Small intestine (tissue), 7 donors: ENCODE results near the gene ALG14. TPM values are rescaled to one million over a fixed set of nuclear protein-coding genes. Genes with fewer than 3 reads are reported as not detected.

Experiments used
- DNase-seq, 2 donors: peaks; one replicate each; pipeline versions ENCODE4 v3.0.0 to v3.0.0-alpha.2; 2013
- FAIRE-seq: peaks from 2 replicates; lab custom pipeline; 2012; peaks lifted over from hg19 to GRCh38; lab: Jason Lieb, UNC
- H3K27ac ChIP-seq, 3 donors: one replicate each; pipeline ENCODE4 v1.5.1; 2013; ENCODE audit warnings: low read length in 2 of 3, mild to moderate bottlenecking in 2 of 3, control low read depth in 1 of 3, inconsistent platforms in 1 of 3, low read depth in 1 of 3, moderate library complexity in 1 of 3
- H3K27me3 ChIP-seq, 3 donors: one replicate each; pipeline ENCODE4 v1.6.1; 2013; ENCODE audit warnings: low read length in 3 of 3, inconsistent platforms in 1 of 3; ENCODE audit not compliant: control insufficient read depth in 3 of 3, insufficient read depth in 3 of 3
- H3K36me3 ChIP-seq, 3 donors: one replicate each; pipeline ENCODE4 v1.6.1; 2013; ENCODE audit warnings: low read length in 3 of 3, inconsistent platforms in 1 of 3, low read depth in 1 of 3, mild to moderate bottlenecking in 1 of 3, moderate library complexity in 1 of 3; ENCODE audit not compliant: control insufficient read depth in 3 of 3, insufficient read depth in 2 of 3
- H3K4me1 ChIP-seq, 3 donors: one replicate each; pipeline ENCODE4 v1.6.1; 2013; ENCODE audit warnings: low read length in 2 of 3, inconsistent platforms in 1 of 3, low read depth in 1 of 3, mild to moderate bottlenecking in 1 of 3, moderate library complexity in 1 of 3; ENCODE audit not compliant: control insufficient read depth in 3 of 3, insufficient read depth in 2 of 3
- H3K4me3 ChIP-seq, 3 donors: one replicate each; pipeline ENCODE4 v1.5.1; 2013; ENCODE audit warnings: low read length in 3 of 3, control low read depth in 1 of 3, inconsistent platforms in 1 of 3, low read depth in 1 of 3, mild to moderate bottlenecking in 1 of 3, moderate library complexity in 1 of 3
- H3K9me3 ChIP-seq, 2 donors: one replicate each; pipeline ENCODE4 v1.6.1; 2013; ENCODE audit warnings: low read depth in 1 of 2, low read length in 1 of 2; ENCODE audit not compliant: control insufficient read depth in 2 of 2, insufficient read depth in 1 of 2
- WGBS, 3 donors: extraction: QIAGEN DNeasy Blood & Tissue Kit; methylation state at CpG; one replicate each; pipeline ENCODE4 v1.1.7; 2013; 5-methylcytosine and 5-hydroxymethylcytosine counted together
- polyA plus RNA-seq, 4 donors: library from polyadenylated mRNA; stranded (reverse) in 3 of 4; unstranded in 1 of 4; fragments of 200-250 nt in 3 of 4; fragments of 120-200 nt in 1 of 4; gene quantifications; one replicate each; pipeline versions ENCODE4 v1.2.1 to v1.2.3, GENCODE V29; 2013
- donor health status: healthy with polysubstance abuse.
- donor health status: control.
- donor health status: control.
- donor health status: Bipolar disorder and iron deficiency.
- donor health status: healthy.

The ALG14 gene
- polyA plus RNA-seq, 4 donors, result 1.1 to 8.3 (median 2.2) TPM

DNA sequence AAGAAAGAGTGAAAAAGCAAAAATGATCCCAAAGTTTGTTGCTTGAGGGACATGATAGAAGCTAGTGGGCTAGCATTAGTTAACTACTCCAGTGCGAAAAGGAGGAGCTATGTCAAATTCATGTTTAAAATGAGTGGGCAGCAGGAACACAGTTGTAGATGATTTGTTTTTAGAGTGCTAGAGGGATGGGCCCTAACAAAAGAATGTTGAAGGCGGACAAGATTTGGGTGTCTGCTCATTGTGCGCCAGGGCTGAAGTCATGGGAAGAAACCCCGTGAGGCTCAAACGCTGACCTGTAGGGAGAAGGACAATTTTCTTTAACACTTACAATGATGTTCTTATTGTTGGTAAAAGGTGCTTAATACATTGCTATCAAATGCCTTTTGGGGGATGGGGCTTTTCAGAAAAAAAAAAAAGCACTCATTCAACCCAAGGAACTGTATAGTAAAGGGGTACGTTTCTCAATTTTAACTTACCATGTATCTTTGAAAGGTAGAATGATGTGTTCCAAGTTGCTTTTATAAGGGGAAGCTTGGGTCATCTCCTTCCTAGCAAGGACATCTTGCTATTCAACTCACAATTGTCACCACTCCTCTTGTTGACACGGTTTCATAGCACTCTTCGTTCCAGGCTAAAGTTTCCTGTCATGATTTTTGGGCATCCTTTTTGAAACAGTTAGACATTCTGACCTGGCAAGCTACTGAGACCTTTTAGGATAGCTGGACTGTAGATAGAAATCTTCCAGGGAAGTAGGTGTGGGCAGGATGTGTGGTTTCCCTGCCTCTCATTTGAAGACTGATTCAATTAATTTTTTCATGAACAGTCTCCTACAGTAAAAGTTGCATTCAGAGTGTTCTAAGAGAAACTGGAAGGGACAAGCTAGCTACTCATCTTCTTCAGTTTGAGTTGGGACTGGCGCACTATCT is 92.8 kb downstream of the ALG14 start:
- H3K27me3 ChIP-seq, result no peaks in the 10 kb centered on the region
- peaks cover 0 to 8% (median 5%) of the 10 kb centered on the region in 3 donors for H3K4me1 ChIP-seq
- no peak overlapping the region for H3K4me3 ChIP-seq
- peak overlapping the region in 2 of 3 donors; percentile 21 to 33 for H3K27ac ChIP-seq
- WGBS, 3 donors, result 72 to 85% (median 77%) methylated on average over 9 of the region's 9 CpGs
- DNase-seq (no peak), FAIRE-seq (no peak)
- H3K36me3 ChIP-seq, result no peaks in the 10 kb centered on the region
- no peaks in the 10 kb centered on the region for H3K9me3 ChIP-seq

DNA sequence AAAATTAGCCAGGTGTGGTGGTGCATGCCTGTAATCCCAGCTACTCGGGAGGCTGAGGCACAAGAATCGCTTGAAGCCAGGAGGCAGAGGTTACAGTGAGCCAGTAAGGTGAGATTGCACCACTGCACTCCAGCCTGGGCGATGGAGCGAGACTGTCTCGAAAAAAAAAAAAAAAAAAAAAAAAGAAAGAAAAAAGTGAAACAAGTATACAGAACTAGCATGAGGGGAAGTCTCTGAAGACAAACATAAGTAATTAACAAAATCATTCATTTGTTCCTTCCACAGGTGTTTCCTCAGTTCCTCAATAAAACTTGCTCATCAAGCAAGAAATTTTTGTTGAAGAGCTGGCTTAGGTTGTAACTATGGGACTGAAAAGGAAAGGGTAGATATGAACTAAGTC is 93.6 kb downstream of the ALG14 start:
- FAIRE-seq, result no peak
- DNase-seq, result no peak
- no peaks in the 10 kb centered on the region for H3K27me3 ChIP-seq
- WGBS, 3 donors, result 86 to 95% (median 93%) methylated on average over 4 to 5 of the region's 5 CpGs
- H3K4me1 ChIP-seq, result peaks cover 0 to 8% (median 5%) of the 10 kb centered on the region in 3 donors
- H3K4me3 ChIP-seq, result no peak overlapping the region
- H3K36me3 ChIP-seq, result no peaks in the 10 kb centered on the region
- no peak overlapping the region for H3K27ac ChIP-seq
- H3K9me3 ChIP-seq, result no peaks in the 10 kb centered on the region

DNA sequence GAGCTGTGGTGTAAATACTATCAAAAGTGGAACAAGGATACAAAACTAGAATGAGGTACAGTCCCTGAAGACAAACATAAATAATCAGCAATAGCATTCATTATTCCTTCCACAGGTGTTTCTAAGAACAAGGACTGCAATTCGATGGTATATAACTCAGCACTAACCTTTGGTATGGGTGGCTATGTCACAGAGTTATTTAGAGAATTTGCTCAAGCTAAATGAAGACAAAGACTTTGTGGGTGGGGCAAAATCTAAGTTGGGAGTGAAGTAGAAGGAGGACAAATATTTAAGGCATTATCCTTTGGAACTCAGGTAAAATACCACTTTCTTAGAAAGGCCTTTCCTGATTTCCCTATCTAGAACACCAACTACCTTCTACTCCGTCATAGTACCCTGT is 94.3 kb downstream of the ALG14 start:
- WGBS, 3 donors, result 62 to 81% (median 70%) methylated on average over 2 of the region's 2 CpGs
- peaks cover 3 to 8% (median 5%) of the 10 kb centered on the region in 3 donors for H3K4me1 ChIP-seq
- no peak for FAIRE-seq
- H3K27ac ChIP-seq, result no peak overlapping the region
- H3K9me3 ChIP-seq, result no peaks in the 10 kb centered on the region
- no peaks in the 10 kb centered on the region for H3K27me3 ChIP-seq
- no peaks in the 10 kb centered on the region for H3K36me3 ChIP-seq
- no peak overlapping the region for H3K4me3 ChIP-seq
- DNase-seq, result peak in 1 of 2 donors; percentile 16

DNA sequence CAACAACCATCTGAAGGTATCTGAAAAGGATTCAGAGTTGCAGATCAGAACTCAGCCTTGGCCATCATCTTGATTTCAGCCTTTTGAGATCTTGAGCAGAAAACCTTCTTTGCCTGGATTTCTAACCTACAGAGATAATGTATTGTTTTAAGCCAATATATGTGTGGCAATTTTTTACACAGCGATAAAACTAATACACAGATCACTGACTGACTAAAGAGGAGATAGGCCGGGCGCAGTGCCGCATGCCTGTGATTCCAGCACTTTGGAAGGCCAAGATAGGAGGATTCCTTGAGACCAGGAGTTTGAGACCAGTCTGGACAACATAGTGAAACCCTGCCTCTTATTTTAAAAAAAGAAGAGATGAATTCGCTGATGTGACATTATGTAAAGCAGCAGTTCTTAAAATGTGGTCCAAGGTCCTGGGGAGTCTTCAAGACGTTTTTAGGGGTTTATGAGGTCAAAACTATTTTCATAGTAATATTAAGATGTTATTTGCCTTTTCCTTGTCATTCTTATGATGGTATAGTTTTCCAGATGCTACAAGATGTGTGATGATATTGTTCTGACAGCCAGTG is 95.7 kb downstream of the ALG14 start:
- Histone ChIP-seq H3K27me3 (no peaks in the 10 kb centered on the region), H3K4me1 (peaks cover 3 to 8% (median 5%) of the 10 kb centered on the region in 3 donors), H3K9me3 (no peaks in the 10 kb centered on the region), H3K27ac (no peak overlapping the region), H3K36me3 (no peaks in the 10 kb centered on the region), H3K4me3 (no peak overlapping the region)
- FAIRE-seq (no peak), DNase-seq (no peak)
- 89 to 93% (median 92%) methylated on average over 6 of the region's 6 CpGs for WGBS, 3 donors

DNA sequence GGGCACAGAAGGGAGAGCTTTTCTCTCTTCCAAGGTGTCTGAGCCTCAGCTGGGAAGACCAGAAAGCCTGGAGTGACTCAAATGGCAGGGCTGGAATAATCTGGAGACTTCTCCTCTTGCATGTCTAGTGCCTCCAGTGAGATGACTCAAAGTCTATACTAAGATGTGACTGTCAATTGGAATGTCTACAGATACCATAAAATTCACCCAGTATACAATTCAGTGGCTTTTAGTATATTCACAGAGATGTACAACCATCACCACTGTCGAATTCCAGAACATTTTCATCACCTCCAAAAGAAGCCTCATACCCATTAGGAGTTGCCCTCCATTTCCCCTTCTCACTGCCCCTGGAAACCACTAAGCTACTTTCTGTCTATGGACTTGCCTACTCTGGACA is 97.9 kb downstream of the ALG14 start:
- H3K4me3 ChIP-seq, result no peak overlapping the region
- WGBS, 3 donors, result 83 to 94% (median 92%) methylated on average over 1 of the region's 1 CpG
- FAIRE-seq (no peak), DNase-seq (no peak)
- no peaks in the 10 kb centered on the region for H3K36me3 ChIP-seq
- H3K27me3 ChIP-seq, result no peaks in the 10 kb centered on the region
- H3K9me3 ChIP-seq, result no peaks in the 10 kb centered on the region
- peaks cover 0 to 6% (median 0%) of the 10 kb centered on the region in 3 donors for H3K4me1 ChIP-seq
- no peak overlapping the region for H3K27ac ChIP-seq

DNA sequence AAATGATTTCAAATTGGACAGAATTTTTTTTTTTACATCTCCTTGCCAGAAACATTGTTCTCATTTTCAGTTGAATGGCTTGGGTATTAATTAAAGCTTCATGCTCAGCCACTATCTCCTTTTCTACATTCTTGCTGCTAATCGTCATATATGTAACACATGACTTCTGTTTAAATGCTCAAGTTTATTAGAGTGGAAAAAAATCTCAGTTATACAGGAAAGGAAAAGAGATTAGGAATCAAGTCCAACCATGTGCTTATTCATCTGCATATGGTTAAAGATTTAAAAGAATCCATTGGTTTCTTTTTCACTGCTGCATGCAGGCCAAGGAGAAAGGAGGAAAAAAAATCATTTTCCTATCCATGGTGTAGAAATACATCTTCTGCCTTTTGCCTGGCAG is 98.5 kb downstream of the ALG14 start:
- no peak for DNase-seq
- 36 to 53% (median 37%) methylated on average over 1 of the region's 1 CpG for WGBS, 3 donors
- Histone ChIP-seq H3K4me1 (peaks cover 0 to 6% (median 0%) of the 10 kb centered on the region in 3 donors), H3K27ac (no peak overlapping the region), H3K27me3 (no peaks in the 10 kb centered on the region), H3K4me3 (no peak overlapping the region), H3K36me3 (no peaks in the 10 kb centered on the region), H3K9me3 (no peaks in the 10 kb centered on the region)
- FAIRE-seq, result no peak

DNA sequence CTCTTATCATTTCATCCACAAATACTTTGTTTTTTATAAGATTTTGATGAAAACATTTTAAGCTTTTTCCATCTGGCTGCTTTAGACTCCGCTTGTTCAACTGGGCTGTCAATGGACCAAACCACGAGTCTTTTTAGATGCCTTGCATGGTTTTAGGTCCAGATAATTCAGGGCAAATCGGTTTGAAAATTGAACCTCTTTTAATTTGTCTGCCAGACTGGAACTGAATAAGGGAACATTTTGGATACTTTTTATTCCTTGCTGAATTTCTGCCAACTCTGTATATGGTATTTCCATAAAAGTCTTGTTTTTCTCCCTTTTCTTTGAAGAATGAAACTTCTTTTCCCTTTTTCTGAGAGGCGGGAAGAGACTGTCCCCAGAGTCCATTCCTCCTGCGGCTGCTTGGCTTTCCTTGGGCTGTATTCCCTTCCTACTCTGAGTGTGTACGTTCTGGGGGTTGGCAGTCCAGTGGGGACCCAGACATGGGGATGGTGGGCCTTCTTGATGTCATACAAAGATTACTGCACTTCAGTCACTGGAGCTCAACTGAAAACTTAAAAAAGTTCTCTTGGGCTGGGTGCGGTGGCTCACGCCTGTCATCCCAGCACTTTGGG is 99.3 kb downstream of the ALG14 start:
- Histone ChIP-seq H3K27me3 (no peaks in the 10 kb centered on the region), H3K4me1 (peaks cover 0 to 6% (median 0%) of the 10 kb centered on the region in 3 donors), H3K4me3 (no peak overlapping the region), H3K27ac (no peak overlapping the region), H3K9me3 (no peaks in the 10 kb centered on the region), H3K36me3 (no peaks in the 10 kb centered on the region)
- no peak for FAIRE-seq
- DNase-seq, result no peak
- WGBS, 3 donors, result 81 to 94% (median 91%) methylated on average over 8 of the region's 8 CpGs

DNA sequence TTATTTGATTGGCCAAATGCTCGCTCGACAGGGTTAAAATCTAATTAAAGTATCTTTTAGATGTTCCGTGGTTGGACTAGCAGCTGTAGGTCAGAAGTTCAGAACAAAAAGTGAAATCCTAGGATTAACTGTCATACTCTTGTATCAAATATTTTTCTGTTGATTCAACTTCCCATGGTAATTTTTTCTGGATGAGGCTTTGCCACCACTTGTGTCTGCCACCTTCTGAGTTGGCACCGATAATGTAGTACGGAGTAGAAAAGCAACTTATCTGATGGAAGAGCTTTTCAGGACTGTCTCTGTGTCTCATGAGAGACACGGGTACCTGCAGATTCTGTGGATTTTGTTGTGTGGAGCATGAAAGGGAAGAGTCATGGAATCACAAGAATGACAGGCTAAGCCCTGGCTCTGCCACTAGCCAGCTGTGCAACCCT is 101.2 kb downstream of the ALG14 start:
- H3K4me3 ChIP-seq, result no peak overlapping the region
- no peak for DNase-seq
- WGBS, 3 donors, result 70 to 85% (median 79%) methylated on average over 6 of the region's 6 CpGs
- H3K27me3 ChIP-seq, result no peaks in the 10 kb centered on the region
- no peak for FAIRE-seq
- no peaks in the 10 kb centered on the region for H3K9me3 ChIP-seq
- no peaks in the 10 kb centered on the region for H3K36me3 ChIP-seq
- H3K27ac ChIP-seq, result peak overlapping the region in 1 of 3 donors; percentile 16
- H3K4me1 ChIP-seq, result peaks cover 0 to 6% (median 0%) of the 10 kb centered on the region in 3 donors
